Neural cell (in vitro differentiated cells): ENCODE measurements around the gene LMO1.

Experiments
- CTCF ChIP-seq: fragments of 450-650 bp; IDR thresholded peaks from 2 replicates; pipeline ENCODE4 v1.5.1; 2014; ENCODE audit warnings: antibody characterized with exemption, mild to moderate bottlenecking, moderate library complexity; ENCODE audit not compliant: poor library complexity, severe bottlenecking
- EP300 ChIP-seq: fragments of 450-650 bp; conservative IDR thresholded peaks from 2 replicates; pipeline ENCODE4 v1.6.1; 2014; ENCODE audit warnings: antibody characterized with exemption, mild to moderate bottlenecking, moderate library complexity; ENCODE audit not compliant: poor library complexity, severe bottlenecking
- EZH2 ChIP-seq: fragments of 200-600, 300-800 bp; shearing (Covaris generic), sonication (generic); IDR thresholded peaks from 2 replicates; pipeline ENCODE4 v1.6.1; 2014; ENCODE audit warnings: antibody characterized with exemption, low read length, borderline replicate concordance, mild to moderate bottlenecking; ENCODE audit not compliant: insufficient read depth, poor library complexity, severe bottlenecking
- MXI1 ChIP-seq: fragments of 450-650 bp; conservative IDR thresholded peaks from 2 replicates; pipeline ENCODE4 v1.6.1; 2014; ENCODE audit warnings: antibody characterized with exemption, mild to moderate bottlenecking; ENCODE audit not compliant: poor library complexity, severe bottlenecking
- POLR2AphosphoS5 ChIP-seq: IDR thresholded peaks from 2 replicates; pipeline ENCODE4 v1.6.1; 2012
- RAD21 ChIP-seq: fragments of 450-650 bp; conservative IDR thresholded peaks from 2 replicates; pipeline ENCODE4 v1.6.1; 2014; ENCODE audit warnings: antibody characterized with exemption, mild to moderate bottlenecking, moderate library complexity
- TAF1 ChIP-seq: IDR thresholded peaks from 2 replicates; pipeline ENCODE4 v1.6.1; 2012; ENCODE audit warnings: low read depth
- TF ChIP-seq, protein P1 (sequence below): IDR thresholded peaks from 2 replicates; pipeline ENCODE4 v1.6.1; 2012; ENCODE audit warnings: borderline replicate concordance

GRCh38 chr11:8290081-8290810, 26.6 kb upstream of the LMO1 start:
- no peak for TF ChIP-seq CTCF
- TF ChIP-seq MXI1, result no peak
- no peak for TF ChIP-seq EP300
- TF ChIP-seq RAD21, result no peak
- no peak for TF ChIP-seq EZH2
- peak; percentile 25 for TF ChIP-seq POLR2AphosphoS5
- TF ChIP-seq TAF1, result no peak
- TF ChIP-seq, protein P1, sequence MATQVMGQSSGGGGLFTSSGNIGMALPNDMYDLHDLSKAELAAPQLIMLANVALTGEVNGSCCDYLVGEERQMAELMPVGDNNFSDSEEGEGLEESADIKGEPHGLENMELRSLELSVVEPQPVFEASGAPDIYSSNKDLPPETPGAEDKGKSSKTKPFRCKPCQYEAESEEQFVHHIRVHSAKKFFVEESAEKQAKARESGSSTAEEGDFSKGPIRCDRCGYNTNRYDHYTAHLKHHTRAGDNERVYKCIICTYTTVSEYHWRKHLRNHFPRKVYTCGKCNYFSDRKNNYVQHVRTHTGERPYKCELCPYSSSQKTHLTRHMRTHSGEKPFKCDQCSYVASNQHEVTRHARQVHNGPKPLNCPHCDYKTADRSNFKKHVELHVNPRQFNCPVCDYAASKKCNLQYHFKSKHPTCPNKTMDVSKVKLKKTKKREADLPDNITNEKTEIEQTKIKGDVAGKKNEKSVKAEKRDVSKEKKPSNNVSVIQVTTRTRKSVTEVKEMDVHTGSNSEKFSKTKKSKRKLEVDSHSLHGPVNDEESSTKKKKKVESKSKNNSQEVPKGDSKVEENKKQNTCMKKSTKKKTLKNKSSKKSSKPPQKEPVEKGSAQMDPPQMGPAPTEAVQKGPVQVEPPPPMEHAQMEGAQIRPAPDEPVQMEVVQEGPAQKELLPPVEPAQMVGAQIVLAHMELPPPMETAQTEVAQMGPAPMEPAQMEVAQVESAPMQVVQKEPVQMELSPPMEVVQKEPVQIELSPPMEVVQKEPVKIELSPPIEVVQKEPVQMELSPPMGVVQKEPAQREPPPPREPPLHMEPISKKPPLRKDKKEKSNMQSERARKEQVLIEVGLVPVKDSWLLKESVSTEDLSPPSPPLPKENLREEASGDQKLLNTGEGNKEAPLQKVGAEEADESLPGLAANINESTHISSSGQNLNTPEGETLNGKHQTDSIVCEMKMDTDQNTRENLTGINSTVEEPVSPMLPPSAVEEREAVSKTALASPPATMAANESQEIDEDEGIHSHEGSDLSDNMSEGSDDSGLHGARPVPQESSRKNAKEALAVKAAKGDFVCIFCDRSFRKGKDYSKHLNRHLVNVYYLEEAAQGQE, result no peak
